ENCODE data around the gene WIPF2.
"Not testable (repeated sequence)": the region's sequence is repeated elsewhere in the genome, so short reads cannot be mapped to it uniquely, and the experiment has no call there.

The WIPF2 gene

DNA sequence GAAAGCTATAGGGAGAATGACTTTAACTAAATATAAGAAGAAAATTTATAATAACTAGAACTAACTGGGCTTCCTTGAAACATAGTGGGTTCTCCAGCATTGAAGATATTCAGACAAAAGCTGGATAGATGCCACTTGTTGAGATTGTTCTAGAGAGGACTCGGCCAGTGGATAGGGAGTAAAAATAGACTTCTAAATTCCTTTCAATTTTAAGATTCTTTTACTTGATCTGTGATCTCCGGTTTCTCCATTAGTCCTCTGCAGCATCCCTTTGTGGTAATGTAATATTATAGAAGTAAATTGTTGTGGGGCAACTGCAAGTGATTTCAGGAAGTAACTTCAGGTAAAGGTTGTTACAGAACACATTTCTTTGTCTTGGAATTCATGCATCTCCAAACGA lies 79.6 kb downstream of the WIPF2 start:
- DNase-seq (ENCODE audit: low read depth in 2 of 2): no peak

GRCh38 chr17:40299159-40299757 lies 80.2 kb downstream of the WIPF2 start:
- not testable (repeated sequence) for DNase-seq (ENCODE audit: low read depth in 2 of 2)

GRCh38 chr17:40301315-40301714 lies 82.2 kb downstream of the WIPF2 start:
- no peak for DNase-seq (ENCODE audit: low read depth in 2 of 2)

GRCh38 chr17:40303009-40303657 lies 84.0 kb downstream of the WIPF2 start:
- no peak for DNase-seq (ENCODE audit: low read depth in 2 of 2)

- DNase-seq (ENCODE audit: low read depth in 2 of 2): no peak
Observed at GRCh38 chr17:40303708-40304551, 84.8 kb downstream of the WIPF2 start.

DNA sequence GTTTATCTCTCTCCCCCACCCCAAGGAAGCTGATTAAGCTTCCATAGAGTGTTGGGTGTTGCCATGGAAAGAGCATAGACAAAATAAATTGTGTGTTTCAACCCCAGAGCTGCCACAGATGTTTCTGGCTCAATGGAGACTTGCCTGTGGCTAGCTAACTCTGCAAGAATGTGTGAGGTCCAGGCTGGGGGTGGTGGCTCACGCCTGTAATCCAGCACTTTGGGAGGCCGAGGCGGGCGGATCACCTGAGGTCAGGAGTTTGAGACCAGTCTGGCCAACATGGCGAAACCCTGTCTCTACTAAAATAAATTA lies 85.4 kb downstream of the WIPF2 start:
- not testable (repeated sequence) for DNase-seq (ENCODE audit: low read depth in 2 of 2)

DNA sequence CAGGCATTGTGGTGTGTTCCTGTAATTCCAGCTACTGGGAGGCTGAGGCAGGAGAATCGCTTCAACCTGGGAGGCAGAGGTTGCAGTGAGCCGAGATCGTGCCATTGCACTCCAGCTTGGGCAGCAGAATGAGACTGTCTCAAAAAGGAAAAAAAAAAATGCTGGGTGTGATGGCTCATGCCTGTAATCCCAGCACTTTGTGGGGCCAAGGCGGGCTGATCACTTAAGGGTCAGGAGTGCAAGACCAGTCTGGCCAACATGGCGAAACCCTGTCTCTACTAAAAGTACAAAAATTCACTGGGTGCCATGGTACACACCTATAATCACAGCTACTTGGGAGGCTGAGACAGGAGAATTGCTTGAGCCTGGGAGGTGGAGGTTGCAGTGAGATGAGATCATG lies 85.8 kb downstream of the WIPF2 start:
- not testable (repeated sequence) for DNase-seq (ENCODE audit: low read depth in 2 of 2)

- DNase-seq (ENCODE audit: low read depth in 2 of 2): no peak
Observed at GRCh38 chr17:40306395-40306794, 87.3 kb downstream of the WIPF2 start.

DNA sequence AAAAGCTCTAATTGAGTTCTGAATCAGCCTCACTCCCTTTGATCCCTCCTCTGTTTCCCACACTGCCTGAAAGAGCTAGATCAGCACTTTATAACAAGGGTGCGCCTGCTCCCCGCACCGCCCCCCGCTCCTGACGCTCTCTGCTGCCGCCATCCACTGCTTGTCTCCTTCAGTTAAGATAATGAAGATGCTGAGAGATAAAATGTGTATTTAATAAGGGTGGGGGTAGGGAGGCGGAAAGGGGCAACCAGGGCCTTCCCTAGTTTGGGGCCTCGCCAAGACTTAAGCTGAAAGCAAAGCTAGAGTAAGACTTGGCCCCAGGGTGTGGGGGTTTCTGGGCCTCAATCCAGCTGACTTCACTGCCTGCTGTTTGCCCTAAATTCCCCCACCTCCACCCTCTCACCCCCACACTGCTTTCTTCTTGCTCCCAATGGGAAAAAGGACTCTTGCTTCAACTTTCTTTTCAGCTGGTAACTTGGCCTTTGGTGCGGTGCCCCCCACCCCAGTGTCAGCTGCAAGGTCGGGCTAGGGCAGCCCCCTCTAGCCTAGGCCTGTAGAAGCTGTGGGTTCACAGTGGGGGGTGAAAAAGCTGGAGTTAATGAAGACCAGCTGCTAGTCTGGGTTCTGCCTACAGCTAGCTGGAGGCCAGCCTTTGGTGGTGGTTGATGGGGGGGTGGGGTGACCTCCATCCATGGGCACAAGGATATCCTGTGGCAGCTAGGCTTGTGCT lies 88.1 kb downstream of the WIPF2 start:
- no peak for DNase-seq (ENCODE audit: low read depth in 2 of 2)

DNA sequence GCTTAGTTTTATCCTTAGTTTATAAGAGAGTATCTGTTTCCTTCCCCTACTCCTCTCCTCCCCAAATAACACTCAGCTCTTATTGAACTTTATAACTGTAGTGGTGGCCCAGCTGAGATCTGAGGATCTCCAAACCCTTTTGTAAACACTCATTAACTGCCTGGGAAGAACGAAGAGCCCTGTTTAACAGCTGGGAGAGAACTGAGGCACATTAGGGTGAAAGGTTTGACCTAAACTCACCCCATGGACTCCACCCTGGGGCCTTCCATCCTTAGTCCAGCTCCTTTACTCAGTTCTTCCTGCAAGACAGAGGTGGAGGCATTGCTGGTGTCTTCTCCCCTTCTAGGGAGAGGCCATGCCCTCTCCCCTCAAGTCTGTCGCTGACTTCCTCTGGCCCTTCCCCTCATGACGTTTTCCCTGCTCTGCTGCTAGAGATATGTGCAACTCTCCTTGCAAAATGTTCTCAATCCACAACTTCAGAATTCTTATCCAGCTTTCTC lies 88.7 kb downstream of the WIPF2 start:
- DNase-seq (ENCODE audit: low read depth in 2 of 2): no peak

- no peak for DNase-seq (ENCODE audit: low read depth in 2 of 2)
Observed at GRCh38 chr17:40309031-40309948, 90.2 kb downstream of the WIPF2 start, which contains the start of gene RARA. RARA (plus strand) TSS chr17:40309180; CDS start chr17:40331219, 22,039 bp downstream.

- no peak for DNase-seq (ENCODE audit: low read depth in 2 of 2)
Observed at GRCh38 chr17:40309949-40310510, 90.9 kb downstream of the WIPF2 start.

DNA sequence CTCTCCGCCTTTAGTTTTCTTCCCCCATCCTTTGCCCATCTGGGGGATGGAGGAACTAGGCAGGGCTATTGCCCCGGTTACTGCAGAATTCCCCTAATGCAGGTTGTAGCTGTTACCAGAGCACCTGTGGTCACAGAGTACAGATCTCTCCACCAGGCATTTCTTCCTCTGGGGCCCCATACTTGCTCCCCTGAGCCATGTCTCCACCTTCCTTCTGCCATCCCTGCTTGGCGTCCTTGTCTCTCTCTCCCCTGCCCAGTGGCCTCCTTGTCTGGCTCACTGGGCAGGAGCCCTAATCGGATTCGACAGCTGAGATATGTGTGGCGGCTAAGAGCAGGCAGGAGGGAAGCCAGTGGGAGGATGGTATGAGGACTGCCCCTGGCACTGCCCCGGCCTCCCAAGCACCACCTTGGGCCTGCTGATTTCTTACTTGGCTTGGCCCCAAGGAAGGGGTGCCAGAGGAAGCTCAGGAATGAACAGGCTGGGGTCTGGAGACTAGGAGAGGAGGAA lies 91.8 kb downstream of the WIPF2 start:
- no peak for DNase-seq (ENCODE audit: low read depth in 2 of 2)

DNA sequence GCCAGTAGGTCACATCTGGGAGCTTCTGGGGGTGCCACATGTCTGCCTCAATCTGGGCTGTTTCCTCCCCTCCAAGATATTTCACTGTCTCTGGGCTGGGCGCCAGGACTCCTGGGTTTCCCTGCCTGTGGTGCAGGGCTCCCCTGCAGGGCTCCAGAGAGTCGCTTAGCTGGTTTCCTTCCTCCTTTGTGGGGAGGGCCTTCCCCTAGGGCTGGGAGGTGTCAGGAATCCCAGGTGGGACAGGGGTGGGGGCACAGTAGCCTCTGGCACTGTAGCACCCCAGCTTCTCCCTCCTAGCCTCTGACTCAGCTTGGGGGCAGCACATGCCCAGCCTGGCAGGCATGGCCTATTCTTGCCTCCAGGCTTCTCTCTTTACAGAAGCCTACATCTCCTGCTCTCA lies 92.5 kb downstream of the WIPF2 start:
- no peak for DNase-seq (ENCODE audit: low read depth in 2 of 2)

- no peak for DNase-seq (ENCODE audit: low read depth in 2 of 2)
Observed at GRCh38 chr17:40312131-40312731, 93.1 kb downstream of the WIPF2 start.

- no peak for DNase-seq (ENCODE audit: low read depth in 2 of 2)
Observed at GRCh38 chr17:40312893-40313667, 94.0 kb downstream of the WIPF2 start.

- no peak for DNase-seq (ENCODE audit: low read depth in 2 of 2)
Observed at GRCh38 chr17:40313668-40314583, 94.8 kb downstream of the WIPF2 start.

DNA sequence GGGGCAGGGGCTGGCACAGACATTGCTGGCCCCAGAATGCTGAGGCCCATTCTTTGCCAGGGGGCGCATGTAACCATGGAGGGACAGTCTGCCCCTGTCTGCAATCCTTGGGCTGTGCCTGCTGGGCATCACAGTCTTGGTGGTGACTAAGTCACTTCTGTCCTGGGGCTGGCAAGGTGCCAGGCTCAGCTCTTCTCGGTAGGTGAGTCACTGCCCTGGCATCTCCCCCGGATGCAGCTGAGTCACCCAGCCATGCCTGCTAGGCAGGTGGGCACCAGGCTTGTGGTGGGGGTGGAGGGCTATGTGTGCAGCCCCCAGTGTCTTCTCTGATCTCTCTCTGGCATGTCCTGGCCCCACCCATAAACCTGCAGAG lies 95.5 kb downstream of the WIPF2 start:
- peak; percentile 81 to 93 for DNase-seq (ENCODE audit: low read depth in 2 of 2)
